Osteocyte (in vitro differentiated cells): ENCODE data around the gene RXRA. TPM values are rescaled to one million over a fixed set of nuclear protein-coding genes. Genes with fewer than 3 reads are reported as not detected.
A peak's percentile ranks its signal among the peaks of the same experiment; 100 is the strongest.

Source experiments
- DNase-seq: peaks from one replicate; pipeline ENCODE4 v3.0.0; 2021; ENCODE audit warnings: mixed read lengths; ENCODE audit not compliant: unreplicated experiment; ENCODE audit errors: extremely low spot score
- H3K27ac Mint-ChIP-seq: one replicate; pipeline ENCODE4 v1.8.0; 2021; ENCODE audit warnings: mild to moderate bottlenecking, mixed read lengths; ENCODE audit not compliant: unreplicated experiment
- H3K27me3 Mint-ChIP-seq: one replicate; pipeline ENCODE4 v1.8.0; 2021; ENCODE audit warnings: mixed read lengths; ENCODE audit not compliant: unreplicated experiment
- H3K36me3 Mint-ChIP-seq: one replicate; pipeline ENCODE4 v1.8.0; 2021; ENCODE audit warnings: mixed read lengths; ENCODE audit not compliant: unreplicated experiment
- H3K4me1 Mint-ChIP-seq: one replicate; pipeline ENCODE4 v1.8.0; 2021; ENCODE audit warnings: mixed read lengths; ENCODE audit not compliant: unreplicated experiment
- H3K4me3 Mint-ChIP-seq: one replicate; pipeline ENCODE4 v1.8.0; 2021; ENCODE audit warnings: mild to moderate bottlenecking, moderate library complexity, mixed read lengths; ENCODE audit not compliant: unreplicated experiment
- H3K9me3 Mint-ChIP-seq: one replicate; pipeline ENCODE4 v1.8.0; 2021; ENCODE audit warnings: mixed read lengths; ENCODE audit not compliant: unreplicated experiment
- total RNA-seq: library from RNA; stranded (reverse); gene quantifications from 2 replicates; pipeline ENCODE4 v1.2.1, GENCODE V29; 2021
- TF ChIP-seq, protein P1 (sequence below): fragments of 200-600 bp; sonication (generic); IDR thresholded peaks from 2 replicates; pipeline ENCODE4 v1.5.0; 2021; ENCODE audit warnings: antibody characterized with exemption, mild to moderate bottlenecking, moderate library complexity

Gene RXRA
- total RNA-seq, 1 donor from 2014 or later: 82.2 TPM

DNA sequence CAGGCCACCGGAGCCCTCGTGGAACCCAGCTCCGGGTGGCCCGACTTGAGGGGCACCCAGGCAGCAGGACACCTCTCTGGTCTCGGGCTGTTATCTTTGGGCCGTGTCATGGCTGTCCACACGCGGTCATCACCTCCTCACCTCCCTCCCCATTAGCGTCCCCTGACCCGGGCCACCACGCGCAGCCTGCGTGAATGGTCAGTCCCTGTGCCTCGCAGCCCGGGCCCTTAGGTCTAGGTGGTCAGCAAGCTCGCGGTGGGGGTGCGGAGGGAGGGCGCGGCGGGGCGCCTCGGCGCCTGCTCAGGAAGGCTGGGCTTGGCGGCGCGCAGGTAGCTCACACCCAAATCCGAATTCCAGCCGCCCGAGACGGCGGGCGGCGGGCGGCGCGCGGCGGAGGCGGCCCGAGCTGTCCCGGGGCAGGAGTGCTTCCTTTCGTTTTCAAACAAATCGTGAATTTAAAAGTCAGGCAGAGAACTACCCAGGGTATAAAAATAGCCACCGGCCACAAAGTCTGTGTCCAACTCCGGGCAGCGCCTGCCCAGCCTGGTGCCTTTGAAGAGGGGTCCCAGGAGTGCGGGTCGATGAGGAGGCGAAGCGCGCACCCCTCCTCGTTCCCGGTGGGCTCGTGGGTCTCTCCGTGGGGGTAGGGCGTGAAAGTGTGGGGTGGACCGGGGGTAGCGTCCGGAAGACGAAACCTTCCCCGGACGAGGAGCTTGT is 1.0 kb upstream of the RXRA start:
- Mint-ChIP-seq H3K27me3 (no peaks in the 10 kb centered on the region), H3K4me1 (peaks cover 60% of the 10 kb centered on the region), H3K4me3 (peak overlapping the region; percentile 76), H3K36me3 (no peaks in the 10 kb centered on the region), H3K27ac (peak overlapping the region; percentile 84), H3K9me3 (no peaks in the 10 kb centered on the region)
- TF ChIP-seq, protein P1, sequence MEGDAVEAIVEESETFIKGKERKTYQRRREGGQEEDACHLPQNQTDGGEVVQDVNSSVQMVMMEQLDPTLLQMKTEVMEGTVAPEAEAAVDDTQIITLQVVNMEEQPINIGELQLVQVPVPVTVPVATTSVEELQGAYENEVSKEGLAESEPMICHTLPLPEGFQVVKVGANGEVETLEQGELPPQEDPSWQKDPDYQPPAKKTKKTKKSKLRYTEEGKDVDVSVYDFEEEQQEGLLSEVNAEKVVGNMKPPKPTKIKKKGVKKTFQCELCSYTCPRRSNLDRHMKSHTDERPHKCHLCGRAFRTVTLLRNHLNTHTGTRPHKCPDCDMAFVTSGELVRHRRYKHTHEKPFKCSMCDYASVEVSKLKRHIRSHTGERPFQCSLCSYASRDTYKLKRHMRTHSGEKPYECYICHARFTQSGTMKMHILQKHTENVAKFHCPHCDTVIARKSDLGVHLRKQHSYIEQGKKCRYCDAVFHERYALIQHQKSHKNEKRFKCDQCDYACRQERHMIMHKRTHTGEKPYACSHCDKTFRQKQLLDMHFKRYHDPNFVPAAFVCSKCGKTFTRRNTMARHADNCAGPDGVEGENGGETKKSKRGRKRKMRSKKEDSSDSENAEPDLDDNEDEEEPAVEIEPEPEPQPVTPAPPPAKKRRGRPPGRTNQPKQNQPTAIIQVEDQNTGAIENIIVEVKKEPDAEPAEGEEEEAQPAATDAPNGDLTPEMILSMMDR: no peak
- DNase-seq: no peak

DNA sequence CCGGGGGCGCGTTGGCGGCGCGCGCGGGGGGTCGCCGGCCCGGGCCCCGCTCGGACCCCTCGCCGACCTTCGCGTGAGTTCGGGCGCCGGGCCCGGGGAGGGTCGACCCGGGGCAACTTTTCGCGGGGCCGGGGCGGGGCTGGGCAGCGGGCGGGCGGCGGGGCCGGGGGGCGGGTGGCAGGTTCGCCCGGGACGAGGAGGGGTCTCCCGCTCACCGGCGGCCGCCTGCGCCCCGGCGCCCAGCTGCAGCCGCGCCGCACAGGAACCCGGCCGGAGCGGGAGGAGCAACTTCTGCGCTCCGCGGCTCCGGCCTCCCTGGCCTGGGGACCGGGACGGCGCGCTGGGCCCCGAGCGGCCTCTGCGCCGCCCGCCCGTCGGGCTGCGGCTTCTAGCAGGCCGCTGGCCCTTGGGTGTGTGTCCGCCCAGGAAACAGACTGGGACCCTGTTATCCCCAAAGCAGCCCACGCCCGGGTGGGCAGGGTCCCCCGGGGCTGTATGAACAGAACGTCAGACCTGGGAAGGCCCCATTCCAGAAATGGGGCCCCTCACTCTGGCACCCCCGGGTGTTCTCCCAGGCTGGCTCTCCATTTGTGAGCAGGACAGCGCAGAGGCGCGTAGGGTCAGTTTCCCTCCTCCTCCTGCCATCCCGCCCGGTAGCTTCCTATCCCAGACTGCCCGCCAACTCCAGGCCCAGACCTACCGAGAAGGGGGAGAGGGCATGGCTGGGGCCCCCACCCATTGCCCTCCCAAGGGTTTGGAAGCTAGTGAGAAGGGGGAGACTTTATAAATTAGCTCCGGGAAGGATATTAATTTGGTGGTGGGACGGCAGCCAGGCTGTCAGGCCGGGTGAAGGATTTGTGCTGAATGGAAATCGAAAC is 708 bp downstream of the RXRA start:
- DNase-seq: no peak
- Mint-ChIP-seq H3K4me1 (peaks cover 55% of the 10 kb centered on the region), H3K4me3 (peak overlapping the region; percentile 85), H3K27me3 (no peaks in the 10 kb centered on the region), H3K27ac (peak overlapping the region; percentile 79), H3K36me3 (no peaks in the 10 kb centered on the region), H3K9me3 (no peaks in the 10 kb centered on the region)
- TF ChIP-seq, protein P1: no peak

DNA sequence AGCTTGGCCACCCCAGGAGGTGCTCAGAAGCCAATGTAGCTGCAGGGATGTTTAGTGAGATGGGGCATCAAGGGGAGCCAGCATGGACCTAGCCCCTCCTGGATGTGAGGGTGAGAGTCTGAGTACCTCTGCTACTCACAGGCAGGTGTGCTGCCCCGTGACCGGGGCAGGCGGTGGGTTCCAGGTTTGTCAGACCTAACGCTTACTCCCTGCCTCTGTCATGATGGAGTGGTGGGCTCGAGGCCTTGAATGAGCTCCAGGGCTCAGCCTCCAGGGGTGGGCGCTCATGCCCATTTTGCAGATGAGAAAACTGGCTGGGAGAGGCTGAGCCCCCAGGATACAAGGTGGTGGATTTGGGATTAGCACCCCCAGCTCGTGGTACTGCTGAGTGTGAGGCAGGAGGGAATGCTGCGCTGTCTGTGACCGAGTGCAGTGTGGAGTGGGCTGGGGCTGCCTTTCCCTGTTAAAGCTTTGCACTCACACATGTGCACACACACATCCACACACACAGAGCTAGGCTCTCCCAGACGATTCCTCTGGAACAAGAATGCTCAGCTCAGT is 1.5 kb downstream of the RXRA start:
- Mint-ChIP-seq H3K36me3 (no peaks in the 10 kb centered on the region), H3K4me3 (peak overlapping the region; percentile 85), H3K4me1 (peaks cover 56% of the 10 kb centered on the region), H3K27ac (peak overlapping the region; percentile 82), H3K9me3 (no peaks in the 10 kb centered on the region), H3K27me3 (no peaks in the 10 kb centered on the region)
- TF ChIP-seq, protein P1: no peak
- no peak for DNase-seq

DNA sequence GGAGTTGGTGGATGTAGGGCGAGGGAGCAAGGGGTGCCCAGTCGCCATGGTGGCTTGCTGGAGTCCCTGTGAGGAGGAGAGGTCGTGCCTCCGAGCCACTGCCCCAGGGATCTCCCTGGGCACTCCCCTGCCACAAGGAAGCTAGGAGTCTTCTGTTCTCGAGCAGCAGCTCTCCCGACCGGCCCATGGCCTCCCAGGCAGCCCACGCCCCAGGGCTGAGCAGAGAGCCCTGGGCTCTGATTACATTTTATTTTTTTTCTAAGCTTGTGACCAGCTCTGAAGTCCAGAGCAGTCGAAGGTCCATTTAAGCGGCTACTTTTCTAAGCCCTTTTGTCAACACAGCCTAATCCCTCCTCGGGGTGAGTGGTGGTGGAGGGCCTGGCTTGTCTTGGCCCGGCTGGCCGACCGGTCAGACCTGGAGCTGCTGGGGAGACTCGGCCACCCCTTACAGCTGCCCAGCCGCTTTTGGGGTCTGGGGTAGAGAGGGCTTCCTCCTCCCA is 2.1 kb downstream of the RXRA start:
- TF ChIP-seq, protein P1: no peak
- Mint-ChIP-seq H3K27ac (peak overlapping the region; percentile 82), H3K27me3 (no peaks in the 10 kb centered on the region), H3K4me1 (peaks cover 56% of the 10 kb centered on the region), H3K4me3 (peak overlapping the region; percentile 85), H3K36me3 (no peaks in the 10 kb centered on the region), H3K9me3 (no peaks in the 10 kb centered on the region)
- no peak for DNase-seq
